ENCODE results near the gene SLC24A3. TPM values are rescaled to one million over a fixed set of nuclear protein-coding genes. Genes with fewer than 3 reads are reported as not detected.

The SLC24A3 gene
- total and polyA plus RNA-seq, 2 experiments from 2014 or later = 0.81 to 2.5 TPM

GRCh38 chr20:19269737-19270340 is 57.4 kb downstream of the SLC24A3 start:
- Mint-ChIP-seq H3K27me3 (ENCODE audit: insufficient read depth, low read depth, poor library complexity) (peaks cover 4% of the 10 kb centered on the region), H3K36me3 (ENCODE audit: low read depth) (no peaks in the 10 kb centered on the region), H3K27ac (no peak overlapping the region), H3K9me3 (no peaks in the 10 kb centered on the region), H3K4me3 (no peak overlapping the region), H3K4me1 (peaks cover 19% of the 10 kb centered on the region)
- Histone ChIP-seq H3K4me3 (no peak overlapping the region), H3F3A (replicated peaks; ENCODE audit: low read depth) (no peaks in the 10 kb centered on the region), H3K27ac (ENCODE audit: low read depth) (no peak overlapping the region), H4K20me1 (replicated peaks; ENCODE audit: insufficient read depth) (no peaks in the 10 kb centered on the region), H3K9me2 (ENCODE audit: insufficient read depth) (peaks cover 3% of the 10 kb centered on the region; the same call in 1 of the 2 replicates), H3K79me2 (replicated peaks; ENCODE audit: insufficient read depth) (no peaks in the 10 kb centered on the region), H3K4me1 (ENCODE audit: insufficient read depth) (peaks cover 4% of the 10 kb centered on the region; the same call in 1 of the 2 replicates), H2AFZ (no peak overlapping the region), H3K4me2 (no peak overlapping the region), H3K36me3 (ENCODE audit: insufficient read depth) (no peaks in the 10 kb centered on the region), H3K27me3 (ENCODE audit: insufficient read depth) (no peaks in the 10 kb centered on the region)
- ATAC-seq (no peak), DNase-seq (ENCODE audit: low spot score) (no peak)
- TF ChIP-seq ZNF331 (CRISPR knock-in tag; IDR thresholded peaks at IDR 0.05; ENCODE audit: low read depth) (no peak), JUNB (IDR thresholded peaks at IDR 0.05; ENCODE audit: unreplicated experiment) (no peak)

DNA sequence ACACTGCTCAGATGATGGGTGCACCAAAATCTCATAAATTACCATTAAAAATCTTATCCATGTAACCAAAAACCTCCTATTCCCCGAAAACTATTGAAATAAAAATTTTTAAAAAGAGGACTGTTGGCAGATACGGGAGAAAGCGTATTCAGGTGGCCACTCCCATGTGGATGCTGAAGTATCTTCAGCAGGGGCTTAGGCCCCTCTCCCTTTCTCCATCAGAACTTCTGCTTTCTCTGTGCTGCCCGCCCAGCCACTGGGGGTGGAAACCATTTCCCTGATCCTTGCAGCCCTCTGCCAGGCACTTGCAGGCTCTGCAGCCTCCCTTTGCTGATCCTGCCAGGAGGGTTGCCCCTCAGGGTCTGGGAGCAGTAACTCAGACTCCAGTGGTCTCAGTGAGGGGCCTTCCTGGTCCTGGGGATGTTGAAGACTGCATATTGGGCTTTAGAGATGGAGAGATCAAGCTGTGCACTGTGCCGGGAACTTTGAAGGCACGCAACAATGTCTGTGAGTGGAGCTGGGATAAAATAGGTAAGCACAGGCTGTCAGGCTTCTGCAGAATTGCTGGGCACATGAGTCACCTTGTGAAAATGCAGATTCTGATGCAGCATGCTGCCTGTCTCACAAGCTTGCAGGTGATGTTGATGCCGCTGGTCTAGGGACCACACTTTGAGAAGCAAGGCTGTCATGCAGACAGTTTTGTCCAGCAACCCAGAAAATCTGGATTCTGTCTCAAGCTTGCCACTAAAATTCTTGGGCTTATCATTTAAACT is 59.6 kb downstream of the SLC24A3 start:
- Histone ChIP-seq H3K36me3 (ENCODE audit: insufficient read depth) (no peaks in the 10 kb centered on the region), H3K4me2 (no peak overlapping the region), H3K79me2 (replicated peaks; ENCODE audit: insufficient read depth) (no peaks in the 10 kb centered on the region), H3K4me1 (ENCODE audit: insufficient read depth) (no peaks in the 10 kb centered on the region), H2AFZ (no peak overlapping the region), H3F3A (replicated peaks; ENCODE audit: low read depth) (no peaks in the 10 kb centered on the region), H3K4me3 (no peak overlapping the region), H3K9me2 (ENCODE audit: insufficient read depth) (peaks cover 3% of the 10 kb centered on the region; the same call in 1 of the 2 replicates), H3K27me3 (ENCODE audit: insufficient read depth) (no peaks in the 10 kb centered on the region), H4K20me1 (replicated peaks; ENCODE audit: insufficient read depth) (no peaks in the 10 kb centered on the region), H3K27ac (ENCODE audit: low read depth) (no peak overlapping the region)
- peaks cover 9% of the 10 kb centered on the region for H3K4me1 Mint-ChIP-seq
- no peak overlapping the region for H3K27ac Mint-ChIP-seq
- peaks cover 6% of the 10 kb centered on the region for H3K27me3 Mint-ChIP-seq (ENCODE audit: insufficient read depth, low read depth, poor library complexity)
- no peak for ATAC-seq
- no peak overlapping the region for H3K4me3 Mint-ChIP-seq
- DNase-seq (ENCODE audit: low spot score) = no peak
- H3K36me3 Mint-ChIP-seq (ENCODE audit: low read depth) = no peaks in the 10 kb centered on the region
- H3K9me3 Mint-ChIP-seq = no peaks in the 10 kb centered on the region
- no peak for TF ChIP-seq POLR2AphosphoS5 (IDR thresholded peaks at IDR 0.05; ENCODE audit: low read depth)
- no peak for TF ChIP-seq CREB1 (CRISPR knock-in tag; IDR thresholded peaks at IDR 0.05; ENCODE audit: low read depth)
- TF ChIP-seq ZNF331 (CRISPR knock-in tag; IDR thresholded peaks at IDR 0.05; ENCODE audit: low read depth) = no peak
- TF ChIP-seq ZNF462 (CRISPR knock-in tag; IDR thresholded peaks at IDR 0.05) = no peak
- no peak for TF ChIP-seq EZH2phosphoT487 (IDR thresholded peaks at IDR 0.05; ENCODE audit: unreplicated experiment)
- TF ChIP-seq ZNF114 (CRISPR knock-in tag; IDR thresholded peaks at IDR 0.05) = no peak
- TF ChIP-seq, protein P1, sequence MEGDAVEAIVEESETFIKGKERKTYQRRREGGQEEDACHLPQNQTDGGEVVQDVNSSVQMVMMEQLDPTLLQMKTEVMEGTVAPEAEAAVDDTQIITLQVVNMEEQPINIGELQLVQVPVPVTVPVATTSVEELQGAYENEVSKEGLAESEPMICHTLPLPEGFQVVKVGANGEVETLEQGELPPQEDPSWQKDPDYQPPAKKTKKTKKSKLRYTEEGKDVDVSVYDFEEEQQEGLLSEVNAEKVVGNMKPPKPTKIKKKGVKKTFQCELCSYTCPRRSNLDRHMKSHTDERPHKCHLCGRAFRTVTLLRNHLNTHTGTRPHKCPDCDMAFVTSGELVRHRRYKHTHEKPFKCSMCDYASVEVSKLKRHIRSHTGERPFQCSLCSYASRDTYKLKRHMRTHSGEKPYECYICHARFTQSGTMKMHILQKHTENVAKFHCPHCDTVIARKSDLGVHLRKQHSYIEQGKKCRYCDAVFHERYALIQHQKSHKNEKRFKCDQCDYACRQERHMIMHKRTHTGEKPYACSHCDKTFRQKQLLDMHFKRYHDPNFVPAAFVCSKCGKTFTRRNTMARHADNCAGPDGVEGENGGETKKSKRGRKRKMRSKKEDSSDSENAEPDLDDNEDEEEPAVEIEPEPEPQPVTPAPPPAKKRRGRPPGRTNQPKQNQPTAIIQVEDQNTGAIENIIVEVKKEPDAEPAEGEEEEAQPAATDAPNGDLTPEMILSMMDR (conservative IDR thresholded peaks at IDR 0.05; ENCODE audit: low read depth in 2 of 2) = no peak
- TF ChIP-seq JUNB (IDR thresholded peaks at IDR 0.05; ENCODE audit: unreplicated experiment) = no peak
